Hepatocyte (in vitro differentiated cells): ENCODE results near the gene EPHB3. TPM values are rescaled to one million over a fixed set of nuclear protein-coding genes. Genes with fewer than 3 reads are reported as not detected.

Experiments used
- DNase-seq: peaks from one replicate; pipeline ENCODE4 v3.0.0-alpha.2; 2016; ENCODE audit warnings: low spot score
- H2AFZ ChIP-seq: fragments of 200-600 bp; sonication (generic); 2 replicates; pipeline ENCODE4 v1.6.0; 2016; ENCODE audit warnings: antibody characterized with exemption, mild to moderate bottlenecking
- H3K27ac ChIP-seq: fragments of 200-600 bp; sonication (generic); 2 replicates; pipeline ENCODE4 v1.5.1; 2016; ENCODE audit warnings: mild to moderate bottlenecking
- H3K27me3 ChIP-seq: fragments of 200-600 bp; sonication (generic); 2 replicates; pipeline ENCODE4 v1.6.1; 2016
- H3K36me3 ChIP-seq: fragments of 200-600 bp; sonication (generic); replicated peaks from 2 replicates; pipeline ENCODE4 v1.5.1; 2016; ENCODE audit warnings: low read depth; ENCODE audit not compliant: insufficient read depth
- H3K4me1 ChIP-seq: fragments of 200-600 bp; sonication (generic); 2 replicates; pipeline ENCODE4 v1.5.1; 2016; ENCODE audit warnings: mild to moderate bottlenecking, moderate library complexity; ENCODE audit not compliant: insufficient read depth
- H3K4me2 ChIP-seq: fragments of 200-600 bp; sonication (generic); 2 replicates; pipeline ENCODE4 v1.6.0; 2016
- H3K4me3 ChIP-seq: fragments of 200-600 bp; sonication (generic); 2 replicates; pipeline ENCODE4 v1.5.1; 2016; ENCODE audit warnings: mild to moderate bottlenecking
- H3K79me2 ChIP-seq: fragments of 200-600 bp; sonication (generic); 2 replicates; pipeline ENCODE4 v1.6.0; 2017; ENCODE audit warnings: mild to moderate bottlenecking
- H3K9me2 ChIP-seq: fragments of 200-600 bp; sonication (generic); replicated peaks from 2 replicates; pipeline ENCODE4 v1.6.0; 2017; ENCODE audit warnings: mild to moderate bottlenecking; ENCODE audit not compliant: insufficient read depth
- H3K9me3 ChIP-seq: fragments of 200-600 bp; sonication (generic); 2 replicates; pipeline ENCODE4 v1.5.1; 2016; ENCODE audit warnings: low read depth, mild to moderate bottlenecking
- H4K20me1 ChIP-seq: fragments of 200-600 bp; sonication (generic); 2 replicates; pipeline ENCODE4 v1.6.0; 2016; ENCODE audit warnings: mild to moderate bottlenecking; ENCODE audit not compliant: insufficient read depth, poor library complexity, severe bottlenecking
- EZH2 ChIP-seq: fragments of 200-600 bp; sonication (generic); IDR thresholded peaks from 2 replicates; pipeline ENCODE4 v1.6.1; 2016; ENCODE audit warnings: antibody characterized with exemption, mild to moderate bottlenecking, borderline replicate concordance
- EZH2phosphoT487 ChIP-seq: fragments of 200-600 bp; sonication (generic); IDR thresholded peaks from one replicate; pipeline ENCODE4 v1.6.1; 2018; ENCODE audit warnings: antibody characterized with exemption, mild to moderate bottlenecking, low read depth, moderate library complexity; ENCODE audit not compliant: unreplicated experiment, severe bottlenecking
- WGBS: methylation state at CpG from one replicate; pipeline ENCODE4 v1.1.6; 2016; ENCODE audit warnings: low lambda C conversion rate; ENCODE audit errors: missing lambda C conversion rate; 5-methylcytosine and 5-hydroxymethylcytosine counted together
- polyA plus RNA-seq: library from polyadenylated mRNA; unstranded; fragments of >200 nt; fragmentation: Nextera tagmentation; extraction: Ambion mirVana; gene quantifications from 2 replicates; pipeline ENCODE4 v1.2.1, GENCODE V29; 2016
- total RNA-seq: library from RNA; depleted of rRNA; stranded (reverse); fragments of >200 nt; gene quantifications from 2 replicates; pipeline ENCODE4 v1.2.3, GENCODE V29; 2014
- TF ChIP-seq, protein P1 (sequence below): fragments of 200-600 bp; sonication (generic); IDR thresholded peaks from 2 replicates; pipeline ENCODE4 v1.5.1; 2016; ENCODE audit warnings: antibody characterized with exemption, mild to moderate bottlenecking; ENCODE audit not compliant: poor library complexity

The EPHB3 gene
- total and polyA plus RNA-seq, 2 experiments from 2014 or later: 11.0 to 22.0 TPM

DNA sequence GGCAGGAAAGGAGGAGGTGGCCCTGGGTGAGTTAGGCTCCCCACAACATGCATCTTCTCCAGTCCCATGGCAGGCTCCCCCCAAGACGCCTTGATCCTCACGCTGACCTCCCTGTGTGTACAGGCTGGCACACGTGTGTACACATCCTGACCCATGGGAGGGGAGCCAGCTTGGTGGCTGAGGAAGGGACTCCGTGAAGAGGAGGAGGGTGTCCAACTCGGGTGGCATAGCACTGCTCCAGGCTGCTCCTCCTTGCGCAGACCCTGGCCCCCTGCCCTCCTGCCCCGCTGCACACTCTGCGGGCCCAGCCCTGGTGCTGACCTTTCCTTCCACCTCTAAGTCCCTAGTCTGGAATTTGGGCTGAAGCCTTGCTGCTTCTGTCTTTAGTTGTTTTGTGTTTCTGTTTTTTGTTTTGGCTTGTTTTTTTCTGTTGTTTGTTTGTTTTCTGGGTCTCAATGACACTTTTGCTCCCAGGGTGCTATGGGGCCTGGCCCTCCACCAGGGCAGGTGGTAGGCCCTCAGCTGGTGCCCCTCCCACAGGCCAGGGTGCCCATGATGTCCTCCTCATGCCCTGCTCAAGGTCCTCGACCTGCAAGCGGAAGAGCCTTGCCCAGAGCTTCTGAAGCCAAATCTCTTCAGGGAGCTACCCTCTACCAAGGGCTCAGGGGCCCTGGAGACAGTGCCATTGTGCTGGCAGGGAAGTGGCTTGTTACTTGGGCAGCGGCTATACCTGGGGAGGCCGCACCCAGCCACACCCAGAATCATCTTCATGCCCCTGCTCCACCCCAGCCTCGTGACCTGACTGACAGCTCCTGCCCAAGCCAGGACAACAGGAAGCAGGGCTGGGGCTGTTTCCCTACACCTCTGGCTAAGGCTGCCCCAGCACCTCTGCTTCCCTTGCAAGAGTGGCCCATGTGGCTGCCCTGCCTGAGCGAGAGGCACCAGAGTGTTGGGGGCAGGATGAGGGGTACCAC lies 5.1 kb downstream of the EPHB3 start:
- peak overlapping the region; percentile 98 for H3K4me2 ChIP-seq
- peaks cover 87% of the 10 kb centered on the region for H3K79me2 ChIP-seq
- peaks cover 47% of the 10 kb centered on the region for H3K4me1 ChIP-seq
- H3K4me3 ChIP-seq: no peak overlapping the region
- no peaks in the 10 kb centered on the region for H3K9me2 ChIP-seq
- no peaks in the 10 kb centered on the region for H3K36me3 ChIP-seq
- peaks cover 31% of the 10 kb centered on the region for H4K20me1 ChIP-seq
- H3K27me3 ChIP-seq: no peaks in the 10 kb centered on the region
- no peaks in the 10 kb centered on the region for H3K9me3 ChIP-seq
- DNase-seq: no peak
- no peak overlapping the region for H2AFZ ChIP-seq
- H3K27ac ChIP-seq: peak overlapping the region; percentile 79
- 71% methylated on average over 14 of the region's 14 CpGs for WGBS
- TF ChIP-seq EZH2 (no peak), EZH2phosphoT487 (no peak)
- TF ChIP-seq, protein P1, sequence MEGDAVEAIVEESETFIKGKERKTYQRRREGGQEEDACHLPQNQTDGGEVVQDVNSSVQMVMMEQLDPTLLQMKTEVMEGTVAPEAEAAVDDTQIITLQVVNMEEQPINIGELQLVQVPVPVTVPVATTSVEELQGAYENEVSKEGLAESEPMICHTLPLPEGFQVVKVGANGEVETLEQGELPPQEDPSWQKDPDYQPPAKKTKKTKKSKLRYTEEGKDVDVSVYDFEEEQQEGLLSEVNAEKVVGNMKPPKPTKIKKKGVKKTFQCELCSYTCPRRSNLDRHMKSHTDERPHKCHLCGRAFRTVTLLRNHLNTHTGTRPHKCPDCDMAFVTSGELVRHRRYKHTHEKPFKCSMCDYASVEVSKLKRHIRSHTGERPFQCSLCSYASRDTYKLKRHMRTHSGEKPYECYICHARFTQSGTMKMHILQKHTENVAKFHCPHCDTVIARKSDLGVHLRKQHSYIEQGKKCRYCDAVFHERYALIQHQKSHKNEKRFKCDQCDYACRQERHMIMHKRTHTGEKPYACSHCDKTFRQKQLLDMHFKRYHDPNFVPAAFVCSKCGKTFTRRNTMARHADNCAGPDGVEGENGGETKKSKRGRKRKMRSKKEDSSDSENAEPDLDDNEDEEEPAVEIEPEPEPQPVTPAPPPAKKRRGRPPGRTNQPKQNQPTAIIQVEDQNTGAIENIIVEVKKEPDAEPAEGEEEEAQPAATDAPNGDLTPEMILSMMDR: no peak

DNA sequence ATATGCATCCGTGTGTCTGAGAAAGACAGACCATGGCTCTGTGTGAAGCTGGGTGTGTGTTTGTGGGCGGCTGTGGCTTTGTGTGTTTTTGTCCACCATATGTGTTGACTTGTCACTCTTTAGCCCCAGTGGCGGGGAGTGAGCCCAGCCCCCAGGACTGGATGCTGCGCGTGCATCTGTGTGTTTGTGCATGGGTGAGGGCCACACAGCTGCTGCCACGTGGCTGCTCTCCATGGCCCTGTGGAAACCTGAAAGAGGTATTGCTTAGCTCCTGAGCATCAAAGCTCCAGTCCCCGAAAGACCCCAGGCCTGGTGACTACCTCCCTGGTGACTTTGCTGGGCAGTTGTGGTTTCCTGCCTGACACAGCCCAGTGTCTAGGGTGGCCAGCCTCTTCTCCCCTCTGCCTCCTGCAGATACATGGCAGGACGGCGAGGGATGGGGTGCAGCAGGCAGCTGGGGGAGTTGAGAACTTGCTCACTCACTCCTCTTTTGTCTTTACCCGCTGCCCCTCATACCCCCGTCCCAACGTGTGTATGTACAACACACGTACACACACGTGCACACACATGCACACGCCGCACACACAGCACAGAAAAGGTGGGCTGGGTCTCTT lies 6.5 kb downstream of the EPHB3 start:
- no peak overlapping the region for H3K4me3 ChIP-seq
- H3K79me2 ChIP-seq: peaks cover 89% of the 10 kb centered on the region
- no peaks in the 10 kb centered on the region for H3K27me3 ChIP-seq
- no peaks in the 10 kb centered on the region for H3K9me2 ChIP-seq
- DNase-seq: no peak
- H3K4me1 ChIP-seq: peaks cover 47% of the 10 kb centered on the region
- TF ChIP-seq EZH2phosphoT487 (no peak), EZH2 (no peak)
- TF ChIP-seq, protein P1: no peak
- H3K27ac ChIP-seq: peak overlapping the region; percentile 79
- 34% methylated on average over 16 of the region's 16 CpGs for WGBS
- no peaks in the 10 kb centered on the region for H3K9me3 ChIP-seq
- no peaks in the 10 kb centered on the region for H3K36me3 ChIP-seq
- no peak overlapping the region for H2AFZ ChIP-seq
- peaks cover 38% of the 10 kb centered on the region for H4K20me1 ChIP-seq
- H3K4me2 ChIP-seq: peak overlapping the region; percentile 98

DNA sequence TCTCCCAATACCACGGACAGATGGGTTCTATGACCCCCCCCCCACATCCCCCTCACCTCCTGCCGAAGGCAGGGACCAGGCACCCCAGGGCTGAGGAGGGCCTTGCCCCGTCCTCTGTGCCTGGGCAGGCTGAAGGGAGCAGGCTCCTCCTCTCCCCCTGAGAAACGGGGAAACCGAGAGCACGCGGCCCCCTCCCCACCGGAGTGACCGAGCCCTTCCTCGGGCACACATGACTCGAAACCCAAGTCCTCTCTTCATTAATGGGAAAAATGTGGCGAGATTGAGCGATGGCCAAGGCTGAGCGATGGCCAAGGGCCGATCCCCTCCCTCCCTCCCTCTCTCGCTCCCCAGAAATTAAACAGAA lies 7.0 kb downstream of the EPHB3 start:
- 0% methylated on average over 6 of the region's 16 CpGs for WGBS
- Histone ChIP-seq H3K9me3 (no peaks in the 10 kb centered on the region), H3K4me2 (peak overlapping the region; percentile 98), H3K4me3 (no peak overlapping the region), H3K4me1 (peaks cover 47% of the 10 kb centered on the region), H3K79me2 (peaks cover 87% of the 10 kb centered on the region), H3K27ac (peak overlapping the region; percentile 79), H3K36me3 (no peaks in the 10 kb centered on the region), H3K9me2 (no peaks in the 10 kb centered on the region), H4K20me1 (peaks cover 36% of the 10 kb centered on the region), H3K27me3 (no peaks in the 10 kb centered on the region), H2AFZ (no peak overlapping the region)
- no peak for DNase-seq
- TF ChIP-seq EZH2phosphoT487 (no peak), EZH2 (no peak)
- TF ChIP-seq, protein P1: no peak
